K562 (cell line): ENCODE measurements around the gene ENOSF1. TPM values are rescaled to one million over a fixed set of nuclear protein-coding genes. Genes with fewer than 3 reads are reported as not detected.

ENCODE experiments used
- PURB ChIP-seq: sonication (generic); formaldehyde crosslinking; IDR thresholded peaks from 2 replicates; pipeline ENCODE4 v1.9.0; 2021; ENCODE audit warnings: low read depth, mild to moderate bottlenecking, missing genetic modification reagents
- TEAD1 ChIP-seq, 2 experiments: fragments of 450-650 bp in 1 of 2; sonication (generic) in 1 of 2; formaldehyde crosslinking; IDR thresholded peaks; 2 replicates each; pipeline versions ENCODE4 v1.4.0 to v1.8.0; 2020 to 2022; ENCODE audit warnings: mild to moderate bottlenecking in 2 of 2, missing genetic modification reagents in 1 of 2
- U2AF2 ChIP-seq: fragments of 200-400 bp; formaldehyde crosslinking; optimal IDR thresholded peaks from 2 replicates; pipeline ENCODE3; 2017; ENCODE audit warnings: low read depth, mild to moderate bottlenecking, low read length
- polyA plus RNA-seq, 8 experiments: library from polyadenylated mRNA; depleted of rRNA in 4 of 8; stranded (reverse) in 5 of 8; unstranded in 3 of 8; fragments of >200 nt; fragmentation: Nextera tagmentation in 2 of 8; fragmentation: Illumina TruSeq in 1 of 8; extraction: Ambion mirVana in 2 of 8; extraction: Trizol in 1 of 8; gene quantifications; 2 replicates each; pipeline versions ENCODE4 v1.2.1 to v1.2.3, GENCODE V29; 2011 to 2014; ENCODE audit warnings: inconsistent platforms in 1 of 8, missing spikeins in 1 of 8
- total RNA-seq, 7 experiments: library from RNA; depleted of rRNA in 6 of 7; stranded (reverse); fragments of >200 nt in 6 of 7; fragmentation: Illumina TruSeq in 2 of 7; extraction: Trizol in 2 of 7; gene quantifications; 2 replicates each; pipeline versions ENCODE4 v1.2.1 to v1.2.3, GENCODE V29; 2011 to 2021; ENCODE audit warnings: low replicate concordance in 1 of 7
- TF ChIP-seq, protein P1 (sequence below): fragments of 250-450 bp; sonication (Bioruptor Pico); IDR thresholded peaks from 2 replicates; pipeline ENCODE4 v1.8.0; 2022; ENCODE audit warnings: inconsistent platforms
- TF ChIP-seq, protein P2 (sequence below): fragments of 250-450 bp; sonication (Bioruptor Pico); IDR thresholded peaks from 2 replicates; pipeline ENCODE4 v1.5.0; 2021
- TF ChIP-seq, protein P3 (sequence below): sonication (generic); formaldehyde crosslinking; IDR thresholded peaks from 2 replicates; pipeline ENCODE4 v1.8.0; 2022; ENCODE audit warnings: mild to moderate bottlenecking, missing genetic modification reagents
- TF ChIP-seq, protein P4 (sequence below): sonication (generic); formaldehyde crosslinking; IDR thresholded peaks from 2 replicates; pipeline ENCODE4 v1.8.1; 2023; ENCODE audit warnings: mild to moderate bottlenecking, missing genetic modification reagents

Gene ENOSF1
- total and polyA plus RNA-seq, 9 of the 15 experiments (the other 6 are each of a cell fraction or from before 2014, with no cell fraction given), result 15.5 to 66.4 (median 46.5) TPM

DNA sequence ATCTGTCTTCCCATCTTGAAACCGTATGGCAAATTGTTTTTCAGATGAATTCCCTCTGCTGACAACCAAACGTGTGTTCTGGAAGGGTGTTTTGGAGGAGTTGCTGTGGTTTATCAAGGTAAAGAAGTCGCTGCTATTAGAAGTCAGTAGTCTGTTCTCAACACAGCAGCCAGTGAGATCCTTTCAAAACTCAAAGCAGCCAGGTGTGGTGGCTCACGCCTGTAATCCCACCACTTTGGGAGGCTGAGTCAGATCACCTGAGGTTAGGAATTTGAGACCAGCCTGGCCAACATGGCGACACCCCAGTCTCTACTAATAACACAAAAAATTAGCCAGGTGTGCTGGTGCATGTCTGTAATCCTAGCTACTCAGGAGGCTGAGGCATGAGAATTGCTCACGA lies 52.8 kb downstream of the ENOSF1 start (continued):
- TF ChIP-seq, protein P1, sequence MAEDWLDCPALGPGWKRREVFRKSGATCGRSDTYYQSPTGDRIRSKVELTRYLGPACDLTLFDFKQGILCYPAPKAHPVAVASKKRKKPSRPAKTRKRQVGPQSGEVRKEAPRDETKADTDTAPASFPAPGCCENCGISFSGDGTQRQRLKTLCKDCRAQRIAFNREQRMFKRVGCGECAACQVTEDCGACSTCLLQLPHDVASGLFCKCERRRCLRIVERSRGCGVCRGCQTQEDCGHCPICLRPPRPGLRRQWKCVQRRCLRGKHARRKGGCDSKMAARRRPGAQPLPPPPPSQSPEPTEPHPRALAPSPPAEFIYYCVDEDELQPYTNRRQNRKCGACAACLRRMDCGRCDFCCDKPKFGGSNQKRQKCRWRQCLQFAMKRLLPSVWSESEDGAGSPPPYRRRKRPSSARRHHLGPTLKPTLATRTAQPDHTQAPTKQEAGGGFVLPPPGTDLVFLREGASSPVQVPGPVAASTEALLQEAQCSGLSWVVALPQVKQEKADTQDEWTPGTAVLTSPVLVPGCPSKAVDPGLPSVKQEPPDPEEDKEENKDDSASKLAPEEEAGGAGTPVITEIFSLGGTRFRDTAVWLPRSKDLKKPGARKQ (CRISPR knock-in tag), result no peak
- TF ChIP-seq, protein P2, sequence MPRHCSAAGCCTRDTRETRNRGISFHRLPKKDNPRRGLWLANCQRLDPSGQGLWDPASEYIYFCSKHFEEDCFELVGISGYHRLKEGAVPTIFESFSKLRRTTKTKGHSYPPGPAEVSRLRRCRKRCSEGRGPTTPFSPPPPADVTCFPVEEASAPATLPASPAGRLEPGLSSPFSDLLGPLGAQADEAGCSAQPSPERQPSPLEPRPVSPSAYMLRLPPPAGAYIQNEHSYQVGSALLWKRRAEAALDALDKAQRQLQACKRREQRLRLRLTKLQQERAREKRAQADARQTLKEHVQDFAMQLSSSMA (CRISPR knock-in tag), result no peak
- no peak for TF ChIP-seq PURB (CRISPR knock-in tag)
- TF ChIP-seq, protein P3, sequence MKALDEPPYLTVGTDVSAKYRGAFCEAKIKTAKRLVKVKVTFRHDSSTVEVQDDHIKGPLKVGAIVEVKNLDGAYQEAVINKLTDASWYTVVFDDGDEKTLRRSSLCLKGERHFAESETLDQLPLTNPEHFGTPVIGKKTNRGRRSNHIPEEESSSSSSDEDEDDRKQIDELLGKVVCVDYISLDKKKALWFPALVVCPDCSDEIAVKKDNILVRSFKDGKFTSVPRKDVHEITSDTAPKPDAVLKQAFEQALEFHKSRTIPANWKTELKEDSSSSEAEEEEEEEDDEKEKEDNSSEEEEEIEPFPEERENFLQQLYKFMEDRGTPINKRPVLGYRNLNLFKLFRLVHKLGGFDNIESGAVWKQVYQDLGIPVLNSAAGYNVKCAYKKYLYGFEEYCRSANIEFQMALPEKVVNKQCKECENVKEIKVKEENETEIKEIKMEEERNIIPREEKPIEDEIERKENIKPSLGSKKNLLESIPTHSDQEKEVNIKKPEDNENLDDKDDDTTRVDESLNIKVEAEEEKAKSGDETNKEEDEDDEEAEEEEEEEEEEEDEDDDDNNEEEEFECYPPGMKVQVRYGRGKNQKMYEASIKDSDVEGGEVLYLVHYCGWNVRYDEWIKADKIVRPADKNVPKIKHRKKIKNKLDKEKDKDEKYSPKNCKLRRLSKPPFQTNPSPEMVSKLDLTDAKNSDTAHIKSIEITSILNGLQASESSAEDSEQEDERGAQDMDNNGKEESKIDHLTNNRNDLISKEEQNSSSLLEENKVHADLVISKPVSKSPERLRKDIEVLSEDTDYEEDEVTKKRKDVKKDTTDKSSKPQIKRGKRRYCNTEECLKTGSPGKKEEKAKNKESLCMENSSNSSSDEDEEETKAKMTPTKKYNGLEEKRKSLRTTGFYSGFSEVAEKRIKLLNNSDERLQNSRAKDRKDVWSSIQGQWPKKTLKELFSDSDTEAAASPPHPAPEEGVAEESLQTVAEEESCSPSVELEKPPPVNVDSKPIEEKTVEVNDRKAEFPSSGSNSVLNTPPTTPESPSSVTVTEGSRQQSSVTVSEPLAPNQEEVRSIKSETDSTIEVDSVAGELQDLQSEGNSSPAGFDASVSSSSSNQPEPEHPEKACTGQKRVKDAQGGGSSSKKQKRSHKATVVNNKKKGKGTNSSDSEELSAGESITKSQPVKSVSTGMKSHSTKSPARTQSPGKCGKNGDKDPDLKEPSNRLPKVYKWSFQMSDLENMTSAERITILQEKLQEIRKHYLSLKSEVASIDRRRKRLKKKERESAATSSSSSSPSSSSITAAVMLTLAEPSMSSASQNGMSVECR (CRISPR knock-in tag), result peak; percentile 61; the same call in 1 of the 2 replicates
- 0 out of 4 replicates have a peak, but pooled peaks of 1 of the 2 experiments have one; percentile 46 for TF ChIP-seq TEAD1 (CRISPR knock-in tag; IDR thresholded peaks at IDR 0.05)
- no peak for TF ChIP-seq U2AF2
- TF ChIP-seq, protein P4, sequence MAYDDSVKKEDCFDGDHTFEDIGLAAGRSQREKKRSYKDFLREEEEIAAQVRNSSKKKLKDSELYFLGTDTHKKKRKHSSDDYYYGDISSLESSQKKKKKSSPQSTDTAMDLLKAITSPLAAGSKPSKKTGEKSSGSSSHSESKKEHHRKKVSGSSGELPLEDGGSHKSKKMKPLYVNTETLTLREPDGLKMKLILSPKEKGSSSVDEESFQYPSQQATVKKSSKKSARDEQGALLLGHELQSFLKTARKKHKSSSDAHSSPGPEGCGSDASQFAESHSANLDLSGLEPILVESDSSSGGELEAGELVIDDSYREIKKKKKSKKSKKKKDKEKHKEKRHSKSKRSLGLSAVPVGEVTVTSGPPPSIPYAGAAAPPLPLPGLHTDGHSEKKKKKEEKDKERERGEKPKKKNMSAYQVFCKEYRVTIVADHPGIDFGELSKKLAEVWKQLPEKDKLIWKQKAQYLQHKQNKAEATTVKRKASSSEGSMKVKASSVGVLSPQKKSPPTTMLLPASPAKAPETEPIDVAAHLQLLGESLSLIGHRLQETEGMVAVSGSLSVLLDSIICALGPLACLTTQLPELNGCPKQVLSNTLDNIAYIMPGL (CRISPR knock-in tag), result no peak
